Measurements from ENCODE around the gene TRPV5.

DNA sequence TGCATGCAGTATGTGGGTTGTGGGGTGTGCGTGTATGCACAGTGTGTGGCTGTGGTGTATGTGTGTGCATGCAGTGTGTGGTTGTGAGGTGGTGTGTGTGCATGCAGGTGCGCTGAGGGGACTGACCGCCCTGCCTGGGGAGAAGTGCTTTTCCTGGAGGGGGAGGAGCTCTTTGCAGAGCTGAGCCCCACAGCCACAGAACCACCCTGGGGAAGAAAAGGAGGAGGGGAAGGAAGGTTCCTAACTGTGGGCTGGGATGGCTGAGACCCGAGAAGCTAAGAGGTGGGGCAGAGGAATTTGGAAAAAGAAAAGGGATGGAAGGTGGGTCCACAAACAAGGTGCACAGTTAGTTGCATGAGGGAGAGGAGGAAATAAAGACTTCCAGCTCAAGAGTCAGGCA lies at the start of gene TRPV5:
- TF ChIP-seq, protein P1, sequence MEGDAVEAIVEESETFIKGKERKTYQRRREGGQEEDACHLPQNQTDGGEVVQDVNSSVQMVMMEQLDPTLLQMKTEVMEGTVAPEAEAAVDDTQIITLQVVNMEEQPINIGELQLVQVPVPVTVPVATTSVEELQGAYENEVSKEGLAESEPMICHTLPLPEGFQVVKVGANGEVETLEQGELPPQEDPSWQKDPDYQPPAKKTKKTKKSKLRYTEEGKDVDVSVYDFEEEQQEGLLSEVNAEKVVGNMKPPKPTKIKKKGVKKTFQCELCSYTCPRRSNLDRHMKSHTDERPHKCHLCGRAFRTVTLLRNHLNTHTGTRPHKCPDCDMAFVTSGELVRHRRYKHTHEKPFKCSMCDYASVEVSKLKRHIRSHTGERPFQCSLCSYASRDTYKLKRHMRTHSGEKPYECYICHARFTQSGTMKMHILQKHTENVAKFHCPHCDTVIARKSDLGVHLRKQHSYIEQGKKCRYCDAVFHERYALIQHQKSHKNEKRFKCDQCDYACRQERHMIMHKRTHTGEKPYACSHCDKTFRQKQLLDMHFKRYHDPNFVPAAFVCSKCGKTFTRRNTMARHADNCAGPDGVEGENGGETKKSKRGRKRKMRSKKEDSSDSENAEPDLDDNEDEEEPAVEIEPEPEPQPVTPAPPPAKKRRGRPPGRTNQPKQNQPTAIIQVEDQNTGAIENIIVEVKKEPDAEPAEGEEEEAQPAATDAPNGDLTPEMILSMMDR (IDR thresholded peaks at IDR 0.05) = no peak
- TF ChIP-seq POLR2A (IDR thresholded peaks at IDR 0.05; ENCODE audit: low read length) (no peak), FOSL2 (IDR thresholded peaks at IDR 0.05) (no peak), FOSL2 (CRISPR knock-in tag; IDR thresholded peaks at IDR 0.05) (no peak), RFX5 (IDR thresholded peaks at IDR 0.05) (no peak), PHF8 (IDR thresholded peaks at IDR 0.05; ENCODE audit: borderline replicate concordance, low read depth) (no peak)
- TF ChIP-seq, protein P2, sequence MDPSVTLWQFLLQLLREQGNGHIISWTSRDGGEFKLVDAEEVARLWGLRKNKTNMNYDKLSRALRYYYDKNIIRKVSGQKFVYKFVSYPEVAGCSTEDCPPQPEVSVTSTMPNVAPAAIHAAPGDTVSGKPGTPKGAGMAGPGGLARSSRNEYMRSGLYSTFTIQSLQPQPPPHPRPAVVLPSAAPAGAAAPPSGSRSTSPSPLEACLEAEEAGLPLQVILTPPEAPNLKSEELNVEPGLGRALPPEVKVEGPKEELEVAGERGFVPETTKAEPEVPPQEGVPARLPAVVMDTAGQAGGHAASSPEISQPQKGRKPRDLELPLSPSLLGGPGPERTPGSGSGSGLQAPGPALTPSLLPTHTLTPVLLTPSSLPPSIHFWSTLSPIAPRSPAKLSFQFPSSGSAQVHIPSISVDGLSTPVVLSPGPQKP (IDR thresholded peaks at IDR 0.05; ENCODE audit: low read depth, low read length) = no peak
- TF ChIP-seq, protein P3, sequence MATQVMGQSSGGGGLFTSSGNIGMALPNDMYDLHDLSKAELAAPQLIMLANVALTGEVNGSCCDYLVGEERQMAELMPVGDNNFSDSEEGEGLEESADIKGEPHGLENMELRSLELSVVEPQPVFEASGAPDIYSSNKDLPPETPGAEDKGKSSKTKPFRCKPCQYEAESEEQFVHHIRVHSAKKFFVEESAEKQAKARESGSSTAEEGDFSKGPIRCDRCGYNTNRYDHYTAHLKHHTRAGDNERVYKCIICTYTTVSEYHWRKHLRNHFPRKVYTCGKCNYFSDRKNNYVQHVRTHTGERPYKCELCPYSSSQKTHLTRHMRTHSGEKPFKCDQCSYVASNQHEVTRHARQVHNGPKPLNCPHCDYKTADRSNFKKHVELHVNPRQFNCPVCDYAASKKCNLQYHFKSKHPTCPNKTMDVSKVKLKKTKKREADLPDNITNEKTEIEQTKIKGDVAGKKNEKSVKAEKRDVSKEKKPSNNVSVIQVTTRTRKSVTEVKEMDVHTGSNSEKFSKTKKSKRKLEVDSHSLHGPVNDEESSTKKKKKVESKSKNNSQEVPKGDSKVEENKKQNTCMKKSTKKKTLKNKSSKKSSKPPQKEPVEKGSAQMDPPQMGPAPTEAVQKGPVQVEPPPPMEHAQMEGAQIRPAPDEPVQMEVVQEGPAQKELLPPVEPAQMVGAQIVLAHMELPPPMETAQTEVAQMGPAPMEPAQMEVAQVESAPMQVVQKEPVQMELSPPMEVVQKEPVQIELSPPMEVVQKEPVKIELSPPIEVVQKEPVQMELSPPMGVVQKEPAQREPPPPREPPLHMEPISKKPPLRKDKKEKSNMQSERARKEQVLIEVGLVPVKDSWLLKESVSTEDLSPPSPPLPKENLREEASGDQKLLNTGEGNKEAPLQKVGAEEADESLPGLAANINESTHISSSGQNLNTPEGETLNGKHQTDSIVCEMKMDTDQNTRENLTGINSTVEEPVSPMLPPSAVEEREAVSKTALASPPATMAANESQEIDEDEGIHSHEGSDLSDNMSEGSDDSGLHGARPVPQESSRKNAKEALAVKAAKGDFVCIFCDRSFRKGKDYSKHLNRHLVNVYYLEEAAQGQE (IDR thresholded peaks at IDR 0.05) = no peak

Data from A549 (cell line).